Bladder microvascular endothelial cell (primary cell): ENCODE data around the gene CPLX1. TPM values are rescaled to one million over a fixed set of nuclear protein-coding genes. Genes with fewer than 3 reads are reported as not detected.

ENCODE experiments used
- total RNA-seq: library from RNA; depleted of rRNA; stranded (reverse); fragments of >200 nt; gene quantifications from 2 replicates; pipeline ENCODE4 v1.2.3, GENCODE V29; 2014

The CPLX1 gene
- 0.16 and 0.50 TPM in 2 replicates for total RNA-seq

DNA sequence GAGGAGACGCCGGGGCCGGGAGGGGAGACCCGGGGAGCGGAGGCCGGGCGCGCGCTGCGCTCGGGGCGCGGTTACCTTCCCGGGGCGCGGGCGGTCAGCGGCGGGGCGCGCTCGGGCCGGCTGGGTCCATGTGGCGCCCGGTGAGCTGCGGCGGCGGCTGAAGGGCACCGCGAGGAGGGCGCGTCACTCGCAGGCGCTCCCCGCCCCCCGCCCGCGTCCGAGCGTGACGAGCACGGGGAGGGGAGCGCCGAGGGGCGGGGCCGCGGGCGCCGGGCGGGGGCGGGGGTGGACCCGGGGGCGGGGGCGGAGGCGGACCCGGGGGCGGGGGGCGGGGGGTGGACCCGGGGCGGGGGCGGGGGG, at the start of gene CPLX1:
CPLX1 (minus strand) TSS at position 159 of the 360 bp plus-strand sequence. CDS start 1,607 bp downstream, outside the sequence.

Other genes starting within 250 kb of the CPLX1 start
- not detected in 2 replicates for gene TMEM271, start 249.8 kb downstream of the CPLX1 start, total RNA-seq
- gene PDE6B, start 200.6 kb downstream of the CPLX1 start, total RNA-seq, result 2.1 and 6.9 TPM in 2 replicates
- gene ATP5ME, start 151.9 kb downstream of the CPLX1 start, total RNA-seq, result 192 and 236 TPM in 2 replicates
- 10.8 and 18.3 TPM in 2 replicates for gene MYL5, start 151.6 kb downstream of the CPLX1 start, total RNA-seq
- 4.4 and 5.9 TPM in 2 replicates for gene SLC49A3, start 137.0 kb downstream of the CPLX1 start, total RNA-seq
- gene PCGF3, start 120.3 kb downstream of the CPLX1 start, total RNA-seq, result 32.2 and 104 TPM in 2 replicates
- gene GAK, start 106.2 kb upstream of the CPLX1 start, total RNA-seq, result 47.1 and 75.7 TPM in 2 replicates
- gene TMEM175, start 106.3 kb upstream of the CPLX1 start, total RNA-seq, result 5.8 and 16.7 TPM in 2 replicates
- gene DGKQ, start 147.4 kb upstream of the CPLX1 start, total RNA-seq, result 15.2 and 19.4 TPM in 2 replicates
- gene IDUA, start 160.9 kb upstream of the CPLX1 start, total RNA-seq, result 5.8 and 15.0 TPM in 2 replicates
- gene SLC26A1, start 167.3 kb upstream of the CPLX1 start, total RNA-seq, result 0.13 and 0.16 TPM in 2 replicates
- gene FGFRL1, start 185.5 kb upstream of the CPLX1 start, total RNA-seq, result 4.9 and 33.3 TPM in 2 replicates